A549 (cell line): ENCODE results near the gene CD79A.

Experiments used
- CBX2 ChIP-seq: fragments of 200-600 bp; sonication (generic); IDR thresholded peaks from 2 replicates; pipeline ENCODE4 v1.6.1; 2016; ENCODE audit warnings: low read depth, mild to moderate bottlenecking, borderline replicate concordance
- CTCF ChIP-seq: fragments of >200 bp; sonication (Bioruptor Twin); formaldehyde crosslinking; IDR thresholded peaks from 3 replicates; pipeline ENCODE4 v1.5.1; 2016
- JUN ChIP-seq, 2 experiments: fragments of >200 bp; sonication (Bioruptor Twin); formaldehyde crosslinking; IDR thresholded peaks; 2 replicates in 1 of 2; 3 replicates in 1 of 2; pipeline ENCODE4 v1.6.1; 2016 to 2017
- POLR2A ChIP-seq: IDR thresholded peaks from 2 replicates; pipeline ENCODE4 v1.6.1; 2012; ENCODE audit warnings: mild to moderate bottlenecking, low read length
- REST ChIP-seq: fragments of 200-600 bp; sonication (generic); IDR thresholded peaks from 2 replicates; pipeline ENCODE4 v1.6.1; 2016; ENCODE audit warnings: antibody characterized with exemption, mild to moderate bottlenecking, moderate library complexity

GRCh38 chr19:41894350-41894749, 17.3 kb downstream of the CD79A start:
- TF ChIP-seq CTCF, result no peak
- TF ChIP-seq JUN (IDR thresholded peaks at IDR 0.05), result no peak
- TF ChIP-seq REST, result no peak
- TF ChIP-seq CBX2, result no peak
- TF ChIP-seq POLR2A, result no peak
